SK-N-SH (cell line): ENCODE data around the gene TPRX1. TPM values are rescaled to one million over a fixed set of nuclear protein-coding genes. Genes with fewer than 3 reads are reported as not detected.

Experiments used
- CTCF ChIA-PET: fragments of 300-600, 350-600 bp; formaldehyde crosslinking; extraction: SDS; loops from one replicate; lab custom pipeline; 2021; lab: Yijun Ruan, JAX
- POLR2A ChIA-PET: fragments of 350-600 bp; sonication (Branson Sonifier 250); formaldehyde crosslinking; extraction: SDS; loops from one replicate; lab custom pipeline; 2020; ENCODE audit warnings: antibody characterized with exemption, inconsistent platforms; lab: Yijun Ruan, JAX
- DNase-seq: peaks from one replicate; pipeline ENCODE4 v3.0.0; 2012
- H2AFZ ChIP-seq: fragments of 200-600 bp; sonication (generic); 2 replicates; pipeline ENCODE4 v1.8.1; 2016; ENCODE audit warnings: antibody characterized with exemption, mild to moderate bottlenecking, low read depth
- H3F3A ChIP-seq: fragments of 200-600 bp; sonication (generic); replicated peaks from 2 replicates; pipeline ENCODE3; 2016; ENCODE audit warnings: antibody characterized with exemption, mild to moderate bottlenecking; ENCODE audit not compliant: insufficient read depth
- H3K27ac ChIP-seq, 2 experiments: fragments of 200-500 bp in 1 of 2; fragments of 200-600 bp in 1 of 2; sonication (Bioruptor generic) in 1 of 2; sonication (generic), shearing (Covaris generic) in 1 of 2; 2 replicates each; pipeline versions ENCODE4 v1.5.1 to v1.6.1; 2014 to 2016; ENCODE audit warnings: low read depth in 2 of 2, inconsistent platforms in 1 of 2, low read length in 1 of 2, mild to moderate bottlenecking in 1 of 2, mixed read lengths in 1 of 2
- H3K27me3 ChIP-seq: fragments of 200-600 bp; sonication (generic), shearing (Covaris generic); 2 replicates; pipeline ENCODE4 v1.6.1; 2016; ENCODE audit warnings: mixed run types; ENCODE audit not compliant: insufficient read depth
- H3K36me3 ChIP-seq, 2 experiments: fragments of 200-500 bp in 1 of 2; fragments of 200-600 bp in 1 of 2; sonication (Bioruptor generic) in 1 of 2; sonication (generic) in 1 of 2; replicated peaks in 1 of 2; 2 replicates each; pipeline versions ENCODE3 to v1.5.1; 2014 to 2016; ENCODE audit warnings: low read length in 1 of 2, mild to moderate bottlenecking in 1 of 2; ENCODE audit not compliant: insufficient read depth in 2 of 2, control insufficient read depth in 1 of 2
- H3K4me1 ChIP-seq, 2 experiments: fragments of 200-500 bp in 1 of 2; fragments of 200-600 bp in 1 of 2; sonication (Bioruptor generic) in 1 of 2; sonication (generic), shearing (Covaris generic) in 1 of 2; 2 replicates each; pipeline versions ENCODE4 v1.5.1 to v1.6.1; 2014 to 2016; ENCODE audit warnings: low read depth in 1 of 2, low read length in 1 of 2, mixed run types in 1 of 2; ENCODE audit not compliant: insufficient read depth in 2 of 2, control insufficient read depth in 1 of 2
- H3K4me2 ChIP-seq: fragments of 200-600 bp; sonication (generic), shearing (Covaris generic); 2 replicates; pipeline ENCODE4 v1.6.1; 2017; ENCODE audit warnings: mixed run types
- H3K4me3 ChIP-seq, 2 experiments: fragments of 200-500 bp in 1 of 2; fragments of 200-600 bp in 1 of 2; sonication (Bioruptor generic) in 1 of 2; sonication (generic), shearing (Covaris generic) in 1 of 2; 2 replicates each; pipeline versions ENCODE4 v1.5.1 to v1.8.1; 2014 to 2016; ENCODE audit warnings: low read depth in 2 of 2, inconsistent platforms in 1 of 2, low read length in 1 of 2, mild to moderate bottlenecking in 1 of 2, mixed read lengths in 1 of 2, moderate library complexity in 1 of 2
- H3K79me2 ChIP-seq: fragments of 200-600 bp; sonication (generic); 2 replicates; pipeline ENCODE4 v1.8.1; 2017; ENCODE audit warnings: mild to moderate bottlenecking; ENCODE audit not compliant: insufficient read depth
- H3K9ac ChIP-seq: fragments of 200-600 bp; sonication (generic); 2 replicates; pipeline ENCODE4 v1.6.1; 2017; ENCODE audit warnings: mixed run types
- H3K9me2 ChIP-seq: fragments of 200-600 bp; sonication (generic); 2 replicates; pipeline ENCODE4 v1.6.1; 2017; ENCODE audit warnings: mixed run types
- H3K9me3 ChIP-seq: fragments of 200-600 bp; sonication (generic); 2 replicates; pipeline ENCODE4 v1.6.1; 2017; ENCODE audit warnings: mixed run types, mild to moderate bottlenecking, moderate library complexity
- H4K20me1 ChIP-seq: fragments of 200-600 bp; sonication (generic); 2 replicates; pipeline ENCODE4 v1.6.1; 2017; ENCODE audit warnings: mild to moderate bottlenecking, mixed run types; ENCODE audit not compliant: insufficient read depth
- ELF1 ChIP-seq: IDR thresholded peaks from 2 replicates; pipeline ENCODE4 v1.4.0; 2012
- EZH2phosphoT487 ChIP-seq: fragments of 200-600 bp; sonication (generic); IDR thresholded peaks from 2 replicates; pipeline ENCODE4 v1.6.1; 2017; ENCODE audit warnings: low read depth, mixed run types, mild to moderate bottlenecking, antibody characterized with exemption, moderate library complexity, borderline replicate concordance
- FOXJ3 ChIP-seq: sonication (generic); formaldehyde crosslinking; IDR thresholded peaks from 2 replicates; pipeline ENCODE4 v1.5.1; 2020; ENCODE audit warnings: mild to moderate bottlenecking, missing genetic modification reagents
- FOXM1 ChIP-seq: IDR thresholded peaks from 2 replicates; pipeline ENCODE4 v1.4.0; 2012; ENCODE audit warnings: low read depth, mild to moderate bottlenecking
- GABPA ChIP-seq: IDR thresholded peaks from 2 replicates; pipeline ENCODE4 v1.4.0; 2012; ENCODE audit warnings: low read depth, mild to moderate bottlenecking
- GATA2 ChIP-seq: sonication (generic); formaldehyde crosslinking; IDR thresholded peaks from 2 replicates; pipeline ENCODE4 v1.5.0; 2020; ENCODE audit warnings: mild to moderate bottlenecking, missing genetic modification reagents
- NFIC ChIP-seq: IDR thresholded peaks from 2 replicates; pipeline ENCODE4 v1.4.0; 2012; ENCODE audit warnings: borderline replicate concordance
- PBX3 ChIP-seq: IDR thresholded peaks from 2 replicates; pipeline ENCODE4; 2012
- POLR2AphosphoS5 ChIP-seq: IDR thresholded peaks from 2 replicates; pipeline ENCODE4 v1.6.1; 2012; ENCODE audit warnings: low read depth, low read length
- RFX5 ChIP-seq: IDR thresholded peaks from 2 replicates; pipeline ENCODE4 v1.6.1; 2012; ENCODE audit warnings: mild to moderate bottlenecking, improper control_type of control experiment, low read length
- SIN3A ChIP-seq: IDR thresholded peaks from 2 replicates; pipeline ENCODE4 v1.6.1; 2012; ENCODE audit warnings: low read depth, mild to moderate bottlenecking, low read length, moderate library complexity, borderline replicate concordance
- YY1 ChIP-seq: IDR thresholded peaks from 2 replicates; pipeline ENCODE4 v1.4.0; 2012; ENCODE audit warnings: low read depth, mild to moderate bottlenecking
- WGBS: methylation state at CpG from one replicate; pipeline ENCODE4 v1.1.6; 2017; ENCODE audit warnings: low lambda C conversion rate; 5-methylcytosine and 5-hydroxymethylcytosine counted together
- polyA plus RNA-seq, 3 experiments: library from polyadenylated mRNA; depleted of rRNA; stranded (reverse); fragments of >200 nt; gene quantifications; 2 replicates each; pipeline ENCODE4 v1.2.3, GENCODE V29; 2012
- TF ChIP-seq, protein P1 (sequence below): fragments of 200-600 bp; sonication (generic); IDR thresholded peaks from 2 replicates; pipeline ENCODE4 v1.6.1; 2017; ENCODE audit warnings: antibody characterized with exemption, mild to moderate bottlenecking, moderate library complexity
- TF ChIP-seq, protein P2 (sequence below): fragments of 150-350 bp; IDR thresholded peaks from 2 replicates; pipeline ENCODE4 v1.6.1; 2017; ENCODE audit warnings: antibody characterized with exemption, low read length, low read depth, borderline replicate concordance

The TPRX1 gene
- polyA plus RNA-seq, 1 of the 3 experiments (the other 2 are of a cell fraction) = not detected

- no peak for TF ChIP-seq EZH2phosphoT487
Measured at GRCh38 chr19:47755065-47755761, 49.1 kb downstream of the TPRX1 start (continued).

- POLR2A ChIA-PET = no interaction called here
Measured at GRCh38 chr19:47754206-47755064, 49.9 kb downstream of the TPRX1 start.

DNA sequence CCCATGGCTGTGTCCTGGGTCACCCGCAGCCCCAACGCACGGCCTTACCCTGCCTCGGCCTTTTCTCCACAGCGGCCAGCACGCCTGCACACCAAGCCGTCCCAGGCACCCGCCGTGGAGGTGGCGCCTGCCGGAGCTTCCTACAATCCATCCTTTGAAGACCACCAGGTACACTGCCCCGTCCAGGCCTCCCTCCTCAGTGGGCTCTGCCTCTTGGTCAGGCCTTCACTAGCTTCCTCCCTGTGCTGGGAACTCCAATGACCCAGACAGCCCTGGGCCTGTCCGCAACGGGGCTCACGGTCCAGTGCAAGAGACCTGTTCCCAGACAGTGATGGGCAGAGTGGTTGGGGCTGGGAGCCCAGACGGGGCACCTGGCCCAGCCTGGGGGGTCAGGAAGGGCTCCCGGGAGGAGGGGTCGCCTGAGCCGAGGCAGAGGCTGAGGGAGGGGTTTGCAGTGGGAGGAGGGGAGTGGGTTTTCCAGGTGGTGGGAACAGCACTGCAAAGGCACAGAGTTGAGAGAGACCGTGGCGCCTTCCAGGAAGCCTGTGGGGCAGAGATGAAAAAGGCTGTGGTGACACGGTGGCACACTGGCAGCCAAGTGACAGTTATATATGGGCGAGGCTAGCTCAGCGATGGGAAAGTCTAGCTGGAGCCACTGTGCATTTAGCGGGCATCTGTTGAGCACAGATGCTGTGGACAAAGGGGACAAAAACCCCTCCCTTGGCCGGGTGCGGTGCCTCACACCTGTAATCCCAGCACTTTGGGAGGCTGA, 51.7 kb downstream of the TPRX1 start:
- no peaks in the 10 kb centered on the region for H3K27me3 ChIP-seq
- no peak for DNase-seq
- peaks cover 10% of the 10 kb centered on the region; the same call in 1 of the 2 replicates for H4K20me1 ChIP-seq
- no peaks in the 10 kb centered on the region for H3K9me3 ChIP-seq
- CTCF ChIA-PET = interaction anchor here (1.5 to 2.8 kb wide), 4 partner anchors 9 to 110 kb away, joined by 3 to 14 read pairs (median 10); no protein-coding TSS in a partner anchor
- no peak overlapping the region for H3K27ac ChIP-seq
- no peak overlapping the region for H2AFZ ChIP-seq
- peaks cover 22% of the 10 kb centered on the region; the same call in 1 of the 2 replicates for H3K79me2 ChIP-seq
- POLR2A ChIA-PET = no interaction called here
- no peak overlapping the region for H3K4me3 ChIP-seq
- WGBS = 88% methylated on average over 12 of the region's 27 CpGs
- H3K9ac ChIP-seq = no peak overlapping the region
- H3K36me3 ChIP-seq = peaks cover 39 to 75% of the 10 kb centered on the region in 2 experiments
- no peaks in the 10 kb centered on the region; a peak in 1 of 4 replicates for H3K4me1 ChIP-seq
- no peak for TF ChIP-seq POLR2AphosphoS5
- no peak for TF ChIP-seq RFX5
- no peak for TF ChIP-seq GATA2
- TF ChIP-seq FOXJ3 = no peak
- no peak for TF ChIP-seq GABPA
- TF ChIP-seq, protein P1, sequence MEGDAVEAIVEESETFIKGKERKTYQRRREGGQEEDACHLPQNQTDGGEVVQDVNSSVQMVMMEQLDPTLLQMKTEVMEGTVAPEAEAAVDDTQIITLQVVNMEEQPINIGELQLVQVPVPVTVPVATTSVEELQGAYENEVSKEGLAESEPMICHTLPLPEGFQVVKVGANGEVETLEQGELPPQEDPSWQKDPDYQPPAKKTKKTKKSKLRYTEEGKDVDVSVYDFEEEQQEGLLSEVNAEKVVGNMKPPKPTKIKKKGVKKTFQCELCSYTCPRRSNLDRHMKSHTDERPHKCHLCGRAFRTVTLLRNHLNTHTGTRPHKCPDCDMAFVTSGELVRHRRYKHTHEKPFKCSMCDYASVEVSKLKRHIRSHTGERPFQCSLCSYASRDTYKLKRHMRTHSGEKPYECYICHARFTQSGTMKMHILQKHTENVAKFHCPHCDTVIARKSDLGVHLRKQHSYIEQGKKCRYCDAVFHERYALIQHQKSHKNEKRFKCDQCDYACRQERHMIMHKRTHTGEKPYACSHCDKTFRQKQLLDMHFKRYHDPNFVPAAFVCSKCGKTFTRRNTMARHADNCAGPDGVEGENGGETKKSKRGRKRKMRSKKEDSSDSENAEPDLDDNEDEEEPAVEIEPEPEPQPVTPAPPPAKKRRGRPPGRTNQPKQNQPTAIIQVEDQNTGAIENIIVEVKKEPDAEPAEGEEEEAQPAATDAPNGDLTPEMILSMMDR = no peak
- TF ChIP-seq NFIC = no peak
- TF ChIP-seq YY1 = no peak
- TF ChIP-seq PBX3 = no peak
- no peak overlapping the region for H3K4me2 ChIP-seq
- H3F3A ChIP-seq = no peaks in the 10 kb centered on the region
- no peaks in the 10 kb centered on the region for H3K9me2 ChIP-seq

More at GRCh38 chr19:47754206-47755064, 49.9 kb downstream of the TPRX1 start:
- H4K20me1 ChIP-seq = peaks cover 13% of the 10 kb centered on the region; the same call in 1 of the 2 replicates
- WGBS = 98% methylated on average over 23 of the region's 37 CpGs
- no peak overlapping the region for H2AFZ ChIP-seq
- no peak for DNase-seq
- H3F3A ChIP-seq = peaks cover 6% of the 10 kb centered on the region
- no peaks in the 10 kb centered on the region for H3K9me2 ChIP-seq
- H3K9me3 ChIP-seq = no peaks in the 10 kb centered on the region
- H3K4me3 ChIP-seq = no peak overlapping the region
- CTCF ChIA-PET = interaction anchor here (1.3 to 1.8 kb wide), 2 partner anchors 42 to 55 kb away, joined by 3 to 6 read pairs; no protein-coding TSS in a partner anchor
- peaks cover 6% of the 10 kb centered on the region; the same call in 1 of the 2 replicates for H3K79me2 ChIP-seq
- H3K9ac ChIP-seq = no peak overlapping the region
- H3K36me3 ChIP-seq = peaks cover 34 to 79% of the 10 kb centered on the region in 2 experiments
- no peaks in the 10 kb centered on the region for H3K4me1 ChIP-seq
- no peak overlapping the region for H3K4me2 ChIP-seq
- H3K27ac ChIP-seq = no peak overlapping the region
- no peaks in the 10 kb centered on the region for H3K27me3 ChIP-seq
- TF ChIP-seq SIN3A (no peak), NFIC (no peak), ELF1 (no peak), FOXM1 (no peak)
- TF ChIP-seq, protein P2, sequence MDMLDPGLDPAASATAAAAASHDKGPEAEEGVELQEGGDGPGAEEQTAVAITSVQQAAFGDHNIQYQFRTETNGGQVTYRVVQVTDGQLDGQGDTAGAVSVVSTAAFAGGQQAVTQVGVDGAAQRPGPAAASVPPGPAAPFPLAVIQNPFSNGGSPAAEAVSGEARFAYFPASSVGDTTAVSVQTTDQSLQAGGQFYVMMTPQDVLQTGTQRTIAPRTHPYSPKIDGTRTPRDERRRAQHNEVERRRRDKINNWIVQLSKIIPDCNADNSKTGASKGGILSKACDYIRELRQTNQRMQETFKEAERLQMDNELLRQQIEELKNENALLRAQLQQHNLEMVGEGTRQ = no peak
- TF ChIP-seq, all 33 proteins: peak for 0
